SH-SY5Y (cell line): ENCODE results near the gene RIBC2.

ENCODE experiments used
- GATA2 ChIP-seq: IDR thresholded peaks from 2 replicates; pipeline ENCODE4 v1.6.1; 2011; ENCODE audit warnings: mild to moderate bottlenecking, low read depth, low read length
- GATA3 ChIP-seq: IDR thresholded peaks from 2 replicates; pipeline ENCODE4 v1.6.1; 2011; ENCODE audit warnings: low read depth, mild to moderate bottlenecking, low read length, moderate library complexity

- TF ChIP-seq GATA2 (no peak), GATA3 (no peak)
These were observed 38.5 kb downstream of the RIBC2 start for GRCh38 chr22:45451972-45452371.
